Testis (tissue), 2 donors: ENCODE results near the gene SNRPA.

Experiments
- CTCF ChIP-seq, 3 experiments: fragments of 450-650 bp in 2 of 3; fragments of 200-600 bp in 1 of 3; sonication (generic) in 1 of 3; IDR thresholded peaks; one replicate each; pipeline ENCODE4 v1.5.1; 2016 to 2019; ENCODE audit warnings: antibody characterized with exemption in 3 of 3, mild to moderate bottlenecking in 2 of 3, moderate library complexity in 1 of 3
- POLR2A ChIP-seq: fragments of 450-650 bp; IDR thresholded peaks from one replicate; pipeline ENCODE4 v1.6.1; 2017; ENCODE audit warnings: antibody characterized with exemption, mild to moderate bottlenecking, moderate library complexity

GRCh38 chr19:40739030-40739839 is 11.8 kb upstream of the SNRPA start:
- no peak for TF ChIP-seq POLR2A
- TF ChIP-seq CTCF (IDR thresholded peaks at IDR 0.05) = no peak
